Motor neuron (in vitro differentiated cells): Measurements from ENCODE around the gene HOXA7. TPM values are rescaled to one million over a fixed set of nuclear protein-coding genes. Genes with fewer than 3 reads are reported as not detected.

Source experiments
- ATAC-seq, 8 experiments: fragments of 200-7000 bp; cut with Tn5 transposase; replicated peaks in 6 of 8; 2 replicates each; pipeline ENCODE4 v1.8.0; 2021; ENCODE audit warnings: mild to moderate bottlenecking in 8 of 8, moderate library complexity in 8 of 8
- H3K27ac ChIP-seq, 2 donors: fragments of 250-450 bp; sonication (Bioruptor Pico); 2 replicates each; pipeline ENCODE4 v1.9.0; 2021; ENCODE audit warnings: antibody characterized with exemption in 2 of 2, mild to moderate bottlenecking in 2 of 2, moderate library complexity in 1 of 2
- H3K4me1 ChIP-seq, 2 donors: fragments of 250-450 bp; sonication (Bioruptor Pico); replicated peaks in 1 of 2; 2 replicates each; pipeline ENCODE4 v1.6.1; 2021; ENCODE audit warnings: antibody characterized with exemption in 2 of 2, mild to moderate bottlenecking in 2 of 2, moderate library complexity in 1 of 2
- H3K4me3 ChIP-seq, 5 donors: fragments of 250-450 bp; sonication (Bioruptor Pico); 2 replicates each; pipeline ENCODE4 v1.9.0; 2021; ENCODE audit warnings: antibody characterized with exemption in 5 of 5, mild to moderate bottlenecking in 5 of 5, moderate library complexity in 4 of 5
- WGBS, 10 experiments: fragments of 450-650 bp; shearing (Covaris generic); methylation state at CpG; one replicate each; pipeline ENCODE4 v1.0.0; 2022; 5-methylcytosine and 5-hydroxymethylcytosine counted together
- in situ Hi-C, 9 experiments: fragments of 400-800 bp; cut with MboI; loops; one replicate each; pipeline ENCODE4 v1.15.0; 2021; ENCODE audit warnings: low sequenced_read_pairs in 9 of 9, low pct_unique_long_range_greater_than_20kb in 2 of 9; ENCODE audit not compliant: unreplicated experiment in 9 of 9
- total RNA-seq, 8 experiments: library from RNA; unstranded; fragments of 300-600 nt; gene quantifications; 2 replicates each; pipeline versions ENCODE4 v1.2.3 to v1.2.4, GENCODE V29; 2022

Gene HOXA7
- total RNA-seq, 8 experiments from 2014 or later, result 4.2 to 20.0 (median 12.2) TPM

GRCh38 chr7:27191161-27191731 lies 34.8 kb upstream of the HOXA7 start:
- Histone ChIP-seq H3K4me1 (peaks cover 0 to 10% of the 10 kb centered on the region in 2 donors), H3K27ac (no peak overlapping the region), H3K4me3 (no peak overlapping the region)
- in situ Hi-C loops, result loop anchor here in 6 of 9 experiments (10.0 to 25.0 kb wide), 6 partner anchors 596 to 1329 kb away; no protein-coding TSS in a partner anchor
- 0 to 94% (median 15%) methylated on average over 1 to 10 of the region's 15 CpGs; no CpG with 5 or more reads in 2 of the 10 experiments for WGBS, 10 experiments
- no peak for ATAC-seq

- ATAC-seq, result peak in 1 of 8 experiments; percentile 7
- in situ Hi-C loops, result loop anchor here in 6 of 9 experiments (10.0 to 25.0 kb wide), 6 partner anchors 597 to 1328 kb away; no protein-coding TSS in a partner anchor
- H3K27ac ChIP-seq, result no peak overlapping the region
- 0 to 68% (median 47%) methylated on average over 1 to 6 of the region's 7 CpGs; no CpG with 5 or more reads in 1 of the 10 experiments for whole genome bisulfite sequencing, 10 experiments
- peaks cover 0 to 10% of the 10 kb centered on the region in 2 donors for H3K4me1 ChIP-seq
- H3K4me3 ChIP-seq, result no peak overlapping the region
These were observed 33.7 kb upstream of the HOXA7 start for GRCh38 chr7:27189997-27190748.

DNA sequence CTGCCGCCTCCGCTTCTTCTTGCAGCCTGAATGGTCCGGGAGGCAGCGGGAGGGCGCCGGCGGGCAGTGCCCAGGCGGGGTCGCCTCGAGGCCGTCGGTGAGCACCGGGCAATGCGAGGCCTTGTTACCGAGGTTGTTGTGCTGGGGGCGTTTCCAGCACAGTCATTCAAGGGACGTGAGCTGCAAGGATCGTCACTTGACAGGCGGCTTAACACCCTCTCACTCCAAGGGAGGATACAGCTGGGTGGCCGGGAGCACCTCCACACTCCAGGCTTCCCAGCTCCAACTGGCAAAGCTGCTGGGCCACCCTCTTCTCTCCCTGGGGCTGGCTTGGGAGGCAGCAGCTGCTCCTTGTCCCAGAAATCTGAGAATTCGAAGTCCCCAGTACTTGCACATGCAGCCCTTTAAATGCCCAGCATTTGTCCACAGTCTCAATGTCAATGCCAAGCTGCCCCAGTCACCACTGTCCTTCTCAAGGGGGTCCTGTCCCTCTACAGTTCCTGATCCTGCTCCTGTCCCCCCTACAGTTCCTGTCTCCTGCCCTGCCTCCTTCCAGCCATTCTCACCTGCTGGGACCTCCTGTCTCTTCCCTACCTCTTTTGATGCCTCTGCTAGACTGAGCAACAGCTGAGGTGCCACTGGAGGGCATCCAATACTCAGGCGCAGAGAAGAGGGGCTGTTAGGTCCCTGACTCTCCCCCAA lies 33.0 kb upstream of the HOXA7 start:
- in situ Hi-C loops, result loop anchor here in 6 of 9 experiments (25.0 kb wide), 5 partner anchors 598 to 1327 kb away; no protein-coding TSS in a partner anchor
- 0 to 100% (median 87%) methylated on average over 1 to 8 of the region's 22 CpGs; no CpG with 5 or more reads in 5 of the 10 experiments for WGBS, 10 experiments
- Histone ChIP-seq H3K4me3 (no peak overlapping the region), H3K4me1 (peaks cover 0 to 10% of the 10 kb centered on the region in 2 donors), H3K27ac (no peak overlapping the region)
- ATAC-seq, result peak in 4 of 8 experiments; percentile 6 to 25 (median 16)

DNA sequence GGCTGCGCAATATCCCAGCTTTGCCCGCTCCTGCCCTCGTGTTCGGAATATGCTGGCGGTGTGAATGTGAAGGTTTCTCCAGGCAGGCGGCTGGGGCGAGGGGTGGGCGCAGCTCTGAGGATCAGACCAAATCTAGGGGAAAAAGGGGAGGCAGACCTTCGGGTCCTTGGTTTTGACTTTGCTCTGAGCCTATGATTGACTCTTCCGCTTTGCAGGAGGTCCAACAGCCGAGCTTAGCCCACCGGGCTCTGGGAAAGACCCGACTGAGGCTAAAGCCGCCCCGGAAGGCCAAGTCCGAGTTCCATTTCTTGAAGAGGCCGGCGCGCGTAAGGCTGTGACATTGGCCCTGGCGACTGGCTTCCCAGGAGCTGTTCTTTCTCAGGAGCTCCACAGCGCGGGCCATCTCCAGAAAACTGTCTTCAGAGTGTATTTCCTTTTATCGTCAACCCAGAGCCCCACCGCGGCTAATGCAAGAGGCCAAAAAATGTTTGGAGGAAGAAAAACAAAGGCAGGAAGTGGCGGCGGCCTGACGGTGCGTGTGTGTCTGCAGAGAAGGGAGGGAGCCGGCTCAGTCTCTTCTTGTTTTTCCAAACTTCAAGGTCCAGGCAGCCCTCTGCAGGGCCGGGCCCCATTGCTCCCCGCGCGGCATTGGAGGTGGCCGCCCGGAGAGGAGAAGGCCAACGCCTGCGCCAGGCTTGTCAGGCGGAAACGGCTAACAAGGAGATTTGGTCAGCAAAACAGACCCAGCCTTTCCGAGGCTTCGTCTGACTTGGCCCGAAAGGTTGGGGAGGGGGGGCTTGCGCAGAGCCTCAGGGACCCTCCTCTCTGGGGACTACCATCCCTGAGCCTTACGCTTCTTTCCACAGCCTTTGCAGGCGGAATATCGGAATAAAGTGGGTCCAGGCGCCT lies 32.2 kb upstream of the HOXA7 start:
- H3K4me3 ChIP-seq, result no peak overlapping the region
- peaks cover 0 to 14% of the 10 kb centered on the region in 2 donors for H3K4me1 ChIP-seq
- ATAC-seq, result peak in 1 of 8 experiments; percentile 10
- no peak overlapping the region for H3K27ac ChIP-seq
- in situ Hi-C loops, result loop anchor here in 6 of 9 experiments (25.0 kb wide), 5 partner anchors 599 to 1326 kb away; no protein-coding TSS in a partner anchor
- 0 to 100% (median 10%) methylated on average over 2 to 19 of the region's 49 CpGs; no CpG with 5 or more reads in 1 of the 10 experiments for WGBS, 10 experiments

GRCh38 chr7:27187475-27188385 lies 31.3 kb upstream of the HOXA7 start:
- Histone ChIP-seq H3K4me1 (peaks cover 0 to 17% of the 10 kb centered on the region in 2 donors), H3K4me3 (no peak overlapping the region), H3K27ac (no peak overlapping the region)
- 0 to 86% (median 3%) methylated on average over 2 to 23 of the region's 46 CpGs; no CpG with 5 or more reads in 3 of the 10 experiments for WGBS, 10 experiments
- in situ Hi-C loops, result loop anchor here in 6 of 9 experiments (25.0 kb wide), 5 partner anchors 600 to 1325 kb away; no protein-coding TSS in a partner anchor
- no peak for ATAC-seq

- Histone ChIP-seq H3K4me3 (no peak overlapping the region), H3K27ac (no peak overlapping the region), H3K4me1 (peaks cover 0 to 14% of the 10 kb centered on the region in 2 donors)
- in situ Hi-C loops, result loop anchor here in 6 of 9 experiments (25.0 kb wide), 5 partner anchors 600 to 1325 kb away; no protein-coding TSS in a partner anchor
- 8 to 87% (median 28%) methylated on average over 2 to 4 of the region's 4 CpGs for WGBS, 10 experiments
- no peak for ATAC-seq
These were observed 30.4 kb upstream of the HOXA7 start for GRCh38 chr7:27186668-27187474.

- Histone ChIP-seq H3K27ac (no peak overlapping the region), H3K4me3 (no peak overlapping the region), H3K4me1 (peaks cover 0 to 14% of the 10 kb centered on the region in 2 donors)
- in situ Hi-C loops, result loop anchor here in 6 of 9 experiments (25.0 kb wide), 5 partner anchors 601 to 1324 kb away; no protein-coding TSS in a partner anchor
- 0 to 100% (median 20%) methylated on average over 1 to 14 of the region's 24 CpGs; no CpG with 5 or more reads in 1 of the 10 experiments for WGBS, 10 experiments
- ATAC-seq, result no peak
These were observed 29.6 kb upstream of the HOXA7 start for GRCh38 chr7:27185854-27186667.

GRCh38 chr7:27185013-27185853 lies 28.8 kb upstream of the HOXA7 start, which contains the start of gene HOXA11:
HOXA11 (minus strand) TSS chr7:27185232; CDS start chr7:27185144, 88 bp downstream.
- in situ Hi-C loops, result loop anchor here in 6 of 9 experiments (25.0 kb wide), 5 partner anchors 602 to 1323 kb away; no protein-coding TSS in a partner anchor
- H3K27ac ChIP-seq, result no peak within 1 kb of the TSS
- H3K4me3 ChIP-seq, result peak within 1 kb of the TSS in 3 of 5 donors; percentile 11 to 31 (median 27)
- peak in 4 of 8 experiments; percentile 5 to 57 (median 34) for ATAC-seq
- 0 to 8% (median 0%) methylated on average over 1 to 5 of the region's 43 CpGs; no CpG with 5 or more reads in 4 of the 10 experiments for WGBS, 10 experiments
- H3K4me1 ChIP-seq, result peaks cover 0 to 14% of the 10 kb centered on the region in 2 donors
